Activated naive CD4-positive, alpha-beta T cell treated with anti-CD3 and anti-CD28 coated beads, Interleukin-2, amount 50 U/mL, for 72 hours (primary cell): ENCODE measurements around the gene PRDM12. TPM values are rescaled to one million over a fixed set of nuclear protein-coding genes. Genes with fewer than 3 reads are reported as not detected.

Experiments
- ATAC-seq, 2 donors: fragments of 150-1000 bp; cut with Tn5 transposase; 2 replicates each; pipeline ENCODE4 v1.10.0; 2021; ENCODE audit warnings: mild to moderate bottlenecking in 2 of 2, moderate library complexity in 2 of 2
- DNase-seq, 2 donors: peaks; one replicate each; pipeline ENCODE4 v3.0.0; 2021 to 2022; ENCODE audit warnings: low spot score in 2 of 2
- H3K27ac Mint-ChIP-seq, 2 donors: one replicate each; pipeline ENCODE4 v1.8.0; 2022; ENCODE audit warnings: mild to moderate bottlenecking in 2 of 2, mixed read lengths in 2 of 2
- H3K36me3 Mint-ChIP-seq, 2 donors: one replicate each; pipeline ENCODE4 v1.8.0; 2022; ENCODE audit warnings: mixed read lengths in 2 of 2
- H3K9me3 Mint-ChIP-seq, 2 donors: one replicate each; pipeline ENCODE4 v1.8.0; 2022; ENCODE audit warnings: mixed read lengths in 2 of 2
- total RNA-seq, 2 donors: library from RNA; stranded (reverse); gene quantifications; one replicate each; pipeline ENCODE4 v1.2.3, GENCODE V29; 2022

PRDM12 gene
- total RNA-seq, result not detected

GRCh38 chr9:130664251-130665028, at the start of gene PRDM12:
Gene PRDM12, plus strand, starts transcription at chr9:130664594. Its CDS starts 60 bp downstream, at chr9:130664654.
- H3K9me3 Mint-ChIP-seq, result no peaks in the 10 kb centered on the region
- DNase-seq (no peak), ATAC-seq (no peak)
- H3K36me3 Mint-ChIP-seq, result peaks cover 0 to 5% of the 10 kb centered on the region in 2 donors
- no peak within 1 kb of the TSS for H3K27ac Mint-ChIP-seq

GRCh38 chr9:130616451-130616850, 47.9 kb upstream of the PRDM12 start:
- Mint-ChIP-seq H3K9me3 (no peaks in the 10 kb centered on the region), H3K27ac (no peak overlapping the region), H3K36me3 (peaks cover 0 to 4% of the 10 kb centered on the region in 2 donors)
- ATAC-seq (no peak), DNase-seq (no peak)

- H3K9me3 Mint-ChIP-seq, result no peaks in the 10 kb centered on the region
Observed at GRCh38 chr9:130623466-130623865, 40.9 kb upstream of the PRDM12 start.

GRCh38 chr9:130624154-130624553, 40.2 kb upstream of the PRDM12 start:
- peak overlapping the region in 1 of 2 donors; percentile 90 for H3K27ac Mint-ChIP-seq
- ATAC-seq, result no peak
- H3K9me3 Mint-ChIP-seq, result no peaks in the 10 kb centered on the region
- peaks cover 9 to 10% of the 10 kb centered on the region in 2 donors for H3K36me3 Mint-ChIP-seq
- DNase-seq, result no peak

More at GRCh38 chr9:130623466-130623865, 40.9 kb upstream of the PRDM12 start:
- DNase-seq, result no peak
- H3K27ac Mint-ChIP-seq, result peak overlapping the region in 1 of 2 donors; percentile 90
- ATAC-seq, result no peak
- peaks cover 9 to 10% of the 10 kb centered on the region in 2 donors for H3K36me3 Mint-ChIP-seq

- ATAC-seq, result no peak
- Mint-ChIP-seq H3K9me3 (no peaks in the 10 kb centered on the region), H3K27ac (peak overlapping the region in 1 of 2 donors; percentile 67), H3K36me3 (peaks cover 9 to 10% of the 10 kb centered on the region in 2 donors)
- no peak for DNase-seq
Observed at GRCh38 chr9:130626249-130626996, 38.0 kb upstream of the PRDM12 start.

- DNase-seq (no peak), ATAC-seq (no peak)
- Mint-ChIP-seq H3K36me3 (peaks cover 9 to 10% of the 10 kb centered on the region in 2 donors), H3K9me3 (no peaks in the 10 kb centered on the region), H3K27ac (no peak overlapping the region)
Observed at GRCh38 chr9:130627051-130627450, 37.3 kb upstream of the PRDM12 start.

- H3K9me3 Mint-ChIP-seq, result no peaks in the 10 kb centered on the region
- DNase-seq (no peak), ATAC-seq (no peak)
- peak overlapping the region in 1 of 2 donors; percentile 65 for H3K27ac Mint-ChIP-seq
- peaks cover 9 to 10% of the 10 kb centered on the region in 2 donors for H3K36me3 Mint-ChIP-seq
Observed at GRCh38 chr9:130627896-130628792, 36.2 kb upstream of the PRDM12 start.

GRCh38 chr9:130629443-130630070, 34.8 kb upstream of the PRDM12 start:
- Mint-ChIP-seq H3K36me3 (peaks cover 0 to 6% of the 10 kb centered on the region in 2 donors), H3K9me3 (no peaks in the 10 kb centered on the region), H3K27ac (peak overlapping the region in 1 of 2 donors; percentile 51)
- ATAC-seq, result no peak
- DNase-seq, result no peak

GRCh38 chr9:130630071-130630450, 34.3 kb upstream of the PRDM12 start:
- H3K36me3 Mint-ChIP-seq, result peaks cover 0 to 6% of the 10 kb centered on the region in 2 donors
- ATAC-seq (no peak), DNase-seq (no peak)
- H3K9me3 Mint-ChIP-seq, result no peaks in the 10 kb centered on the region
- H3K27ac Mint-ChIP-seq, result peak overlapping the region; percentile 36 to 51

- no peaks in the 10 kb centered on the region for H3K9me3 Mint-ChIP-seq
- ATAC-seq, result no peak
- peaks cover 0 to 6% of the 10 kb centered on the region in 2 donors for H3K36me3 Mint-ChIP-seq
- no peak for DNase-seq
- peak overlapping the region in 1 of 2 donors; percentile 51 for H3K27ac Mint-ChIP-seq
Observed at GRCh38 chr9:130630506-130631330, 33.7 kb upstream of the PRDM12 start.

- H3K9me3 Mint-ChIP-seq, result no peaks in the 10 kb centered on the region
- ATAC-seq, result no peak
- peak overlapping the region; percentile 2 to 29 for H3K27ac Mint-ChIP-seq
- no peak for DNase-seq
- H3K36me3 Mint-ChIP-seq, result no peaks in the 10 kb centered on the region
Observed at GRCh38 chr9:130631331-130632080, 32.9 kb upstream of the PRDM12 start.

- ATAC-seq, result no peak
- H3K36me3 Mint-ChIP-seq, result no peaks in the 10 kb centered on the region
- no peaks in the 10 kb centered on the region for H3K9me3 Mint-ChIP-seq
Observed at GRCh38 chr9:130632081-130632710, 32.2 kb upstream of the PRDM12 start.

GRCh38 chr9:130632841-130633240, 31.6 kb upstream of the PRDM12 start:
- Mint-ChIP-seq H3K9me3 (no peaks in the 10 kb centered on the region), H3K36me3 (no peaks in the 10 kb centered on the region), H3K27ac (peak overlapping the region in 1 of 2 donors; percentile 88)
- DNase-seq (no peak), ATAC-seq (no peak)

More at GRCh38 chr9:130632081-130632710, 32.2 kb upstream of the PRDM12 start:
- no peak for DNase-seq
- H3K27ac Mint-ChIP-seq, result peak overlapping the region; percentile 2 to 29
